Gastroesophageal sphincter (tissue), 4 donors: ENCODE measurements around the gene UTP3. TPM values are rescaled to one million over a fixed set of nuclear protein-coding genes. Genes with fewer than 3 reads are reported as not detected.

ENCODE experiments used
- ATAC-seq: fragments of 150-250 bp; one replicate; pipeline ENCODE4 v1.9.1; 2016; ENCODE audit warnings: mild to moderate bottlenecking, moderate library complexity
- H3K27ac ChIP-seq, 4 donors: fragments of 200-600 bp; sonication (generic) in 3 of 4; 1 replicate in 3 of 4; 2 replicates in 1 of 4; pipeline ENCODE4 v1.5.1; 2016 to 2019
- H3K27me3 ChIP-seq: fragments of 200-600 bp; sonication (generic); one replicate; pipeline ENCODE4 v1.5.1; 2019
- H3K36me3 ChIP-seq, 2 donors: fragments of 200-600 bp; sonication (generic); one replicate each; pipeline ENCODE4 v1.5.1; 2019; ENCODE audit warnings: control low read depth in 1 of 2
- H3K4me1 ChIP-seq, 3 donors: fragments of 200-600 bp; sonication (generic); 1 replicate in 2 of 3; 2 replicates in 1 of 3; pipeline ENCODE4 v1.5.1; 2016 to 2019; ENCODE audit warnings: control low read depth in 2 of 3
- H3K4me3 ChIP-seq, 2 donors: fragments of 200-600 bp; sonication (generic); one replicate each; pipeline ENCODE4 v1.5.1; 2019; ENCODE audit warnings: mild to moderate bottlenecking in 1 of 2, moderate library complexity in 1 of 2
- H3K9me3 ChIP-seq, 3 donors: fragments of 200-600 bp; sonication (generic); one replicate each; pipeline ENCODE4 v1.5.1; 2017 to 2019; ENCODE audit warnings: control low read depth in 2 of 3
- CTCF ChIP-seq, 4 experiments: fragments of 200-600 bp in 2 of 4; fragments of 450-650 bp in 2 of 4; sonication (generic) in 1 of 4; IDR thresholded peaks; one replicate each; pipeline ENCODE4 v1.5.1; 2017 to 2019; ENCODE audit warnings: antibody characterized with exemption in 4 of 4, mild to moderate bottlenecking in 2 of 4, moderate library complexity in 2 of 4
- EP300 ChIP-seq: sonication (generic); formaldehyde crosslinking; IDR thresholded peaks from one replicate; pipeline ENCODE4 v1.6.1; 2017; ENCODE audit warnings: antibody characterized with exemption, mild to moderate bottlenecking
- POLR2A ChIP-seq, 2 donors: fragments of 450-650 bp; IDR thresholded peaks; one replicate each; pipeline ENCODE4 v1.6.1; 2017; ENCODE audit warnings: antibody characterized with exemption in 2 of 2, mild to moderate bottlenecking in 2 of 2, moderate library complexity in 1 of 2
- POLR2AphosphoS5 ChIP-seq: sonication (generic); formaldehyde crosslinking; IDR thresholded peaks from one replicate; pipeline ENCODE4 v1.6.1; 2017; ENCODE audit warnings: antibody characterized with exemption
- WGBS, 2 donors: methylation state at CpG; one replicate each; pipeline ENCODE4 v1.1.5; 2018; ENCODE audit warnings: low coverage in 1 of 2; 5-methylcytosine and 5-hydroxymethylcytosine counted together
- small RNA-seq, 4 donors: library from RNA; depleted of rRNA; stranded (forward); fragments of <200 nt; gene quantifications; one replicate each; pipeline ENCODE3, GENCODE V24; 2016
- total RNA-seq, 4 donors: library from RNA; depleted of rRNA; stranded (reverse); fragments of >200 nt; gene quantifications; one replicate each; pipeline ENCODE4 v1.1.0, GENCODE V29; 2016

UTP3 gene
- total RNA-seq, 4 donors from 2014 or later: 20.9 to 30.8 (median 24.0) TPM

- H3K9me3 ChIP-seq: no peaks in the 10 kb centered on the region
- WGBS, 2 donors: 90 to 94% methylated on average over 2 of the region's 2 CpGs
- no peaks in the 10 kb centered on the region for H3K27me3 ChIP-seq
- H3K36me3 ChIP-seq: no peaks in the 10 kb centered on the region
- peaks cover 0 to 61% (median 3%) of the 10 kb centered on the region in 3 donors for H3K4me1 ChIP-seq
- no peak overlapping the region for H3K27ac ChIP-seq
- no peak for TF ChIP-seq POLR2A (IDR thresholded peaks at IDR 0.05)
- no peak for TF ChIP-seq POLR2AphosphoS5
- TF ChIP-seq CTCF (IDR thresholded peaks at IDR 0.05): no peak
- TF ChIP-seq EP300: no peak
- no peak overlapping the region for H3K4me3 ChIP-seq
- no peak for ATAC-seq
Observed at GRCh38 chr4:70737409-70737808, 49.1 kb downstream of the UTP3 start.

GRCh38 chr4:70739496-70740337 lies 51.4 kb downstream of the UTP3 start:
- Histone ChIP-seq H3K4me3 (no peak overlapping the region), H3K36me3 (no peaks in the 10 kb centered on the region), H3K9me3 (no peaks in the 10 kb centered on the region), H3K4me1 (peaks cover 0 to 67% (median 3%) of the 10 kb centered on the region in 3 donors), H3K27me3 (no peaks in the 10 kb centered on the region), H3K27ac (no peak overlapping the region)
- 80 to 100% methylated on average over 1 to 2 of the region's 6 CpGs for WGBS, 2 donors
- no peak for ATAC-seq
- TF ChIP-seq CTCF (IDR thresholded peaks at IDR 0.05) (no peak), POLR2A (IDR thresholded peaks at IDR 0.05) (no peak), EP300 (no peak)

Small RNAs within 50 kb of the gene (small RNA-seq; reads per million reads assigned to genes)
- gene RNU6-520P: 0 reads per million in 4 donors
- gene RNU6-784P: 0 to 0.82 (median 0.06) reads per million in 4 donors

Other genes with a start within 250 kb of the UTP3 start
- not detected for gene MUC7, start 216.3 kb upstream of the UTP3 start, total RNA-seq
- gene AMTN, start 170.0 kb upstream of the UTP3 start, total RNA-seq: 1 to 10 TPM in 1 of 4 donors, not detected in 3; 1.2 TPM
- not detected for gene AMBN, start 96.3 kb upstream of the UTP3 start, total RNA-seq
- gene ENAM, start 59.8 kb upstream of the UTP3 start, total RNA-seq: under 1 TPM in 2 of 4 donors, not detected in 2; 0.16 to 0.54 TPM
- gene JCHAIN, start 22.0 kb upstream of the UTP3 start, total RNA-seq: 10 to 100 TPM in 1 of 4 donors, 1 to 10 TPM in 2, not detected in 1; 2.3 to 24.6 (median 7.8) TPM
- gene RUFY3, start 33.4 kb downstream of the UTP3 start, total RNA-seq: 10 to 100 TPM; 40.4 to 57.7 (median 49.7) TPM
- gene GRSF1, start 151.4 kb downstream of the UTP3 start, total RNA-seq: 10 to 100 TPM; 60.7 to 73.5 (median 63.5) TPM
- 10 to 100 TPM; 19.6 to 31.5 (median 26.2) TPM for gene MOB1B, start 213.8 kb downstream of the UTP3 start, total RNA-seq